ENCODE data around the gene HBD.

DNA sequence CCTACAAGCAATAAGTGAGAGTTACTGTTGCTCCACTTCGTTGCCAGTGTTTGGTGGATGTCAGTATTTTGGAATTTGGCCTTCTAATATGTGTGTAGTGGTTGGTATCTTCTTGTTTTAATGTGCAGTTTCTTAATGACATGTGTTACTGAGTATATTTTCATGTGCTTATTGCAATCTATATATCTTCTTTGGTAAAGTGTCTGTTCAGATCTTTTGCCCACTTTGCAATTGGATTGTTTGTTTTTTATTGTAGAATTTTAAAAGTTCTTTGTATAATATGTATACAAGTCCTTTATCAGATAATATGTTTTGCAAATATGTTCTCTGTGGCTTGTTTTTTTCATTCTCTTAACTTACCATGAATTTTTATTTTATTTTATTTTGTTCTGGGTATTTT is 41.5 kb downstream of the HBD start:
- TF ChIP-seq, protein P1, sequence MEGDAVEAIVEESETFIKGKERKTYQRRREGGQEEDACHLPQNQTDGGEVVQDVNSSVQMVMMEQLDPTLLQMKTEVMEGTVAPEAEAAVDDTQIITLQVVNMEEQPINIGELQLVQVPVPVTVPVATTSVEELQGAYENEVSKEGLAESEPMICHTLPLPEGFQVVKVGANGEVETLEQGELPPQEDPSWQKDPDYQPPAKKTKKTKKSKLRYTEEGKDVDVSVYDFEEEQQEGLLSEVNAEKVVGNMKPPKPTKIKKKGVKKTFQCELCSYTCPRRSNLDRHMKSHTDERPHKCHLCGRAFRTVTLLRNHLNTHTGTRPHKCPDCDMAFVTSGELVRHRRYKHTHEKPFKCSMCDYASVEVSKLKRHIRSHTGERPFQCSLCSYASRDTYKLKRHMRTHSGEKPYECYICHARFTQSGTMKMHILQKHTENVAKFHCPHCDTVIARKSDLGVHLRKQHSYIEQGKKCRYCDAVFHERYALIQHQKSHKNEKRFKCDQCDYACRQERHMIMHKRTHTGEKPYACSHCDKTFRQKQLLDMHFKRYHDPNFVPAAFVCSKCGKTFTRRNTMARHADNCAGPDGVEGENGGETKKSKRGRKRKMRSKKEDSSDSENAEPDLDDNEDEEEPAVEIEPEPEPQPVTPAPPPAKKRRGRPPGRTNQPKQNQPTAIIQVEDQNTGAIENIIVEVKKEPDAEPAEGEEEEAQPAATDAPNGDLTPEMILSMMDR (IDR thresholded peaks at IDR 0.05; ENCODE audit: extremely low read depth in 1 of 2, insufficient read depth in 1 of 2, low read depth in 1 of 2, low read length in 2 of 2): no peak
- TF ChIP-seq POLR2A (IDR thresholded peaks at IDR 0.05; ENCODE audit: low read depth, low read length): no peak
- no peak for TF ChIP-seq EZH2 (IDR thresholded peaks at IDR 0.05; ENCODE audit: borderline replicate concordance, low read depth, low read length, severe bottlenecking)
- no peak for TF ChIP-seq POLR2AphosphoS5 (IDR thresholded peaks at IDR 0.05; ENCODE audit: insufficient read depth, low read depth, low read length)

All from endothelial cell of umbilical vein (primary cell).